Measurements from ENCODE around the gene DARS2. TPM values are rescaled to one million over a fixed set of nuclear protein-coding genes. Genes with fewer than 3 reads are reported as not detected.

Gene DARS2
- total RNA-seq, 1 donor from 2014 or later = 16.9 TPM

DNA sequence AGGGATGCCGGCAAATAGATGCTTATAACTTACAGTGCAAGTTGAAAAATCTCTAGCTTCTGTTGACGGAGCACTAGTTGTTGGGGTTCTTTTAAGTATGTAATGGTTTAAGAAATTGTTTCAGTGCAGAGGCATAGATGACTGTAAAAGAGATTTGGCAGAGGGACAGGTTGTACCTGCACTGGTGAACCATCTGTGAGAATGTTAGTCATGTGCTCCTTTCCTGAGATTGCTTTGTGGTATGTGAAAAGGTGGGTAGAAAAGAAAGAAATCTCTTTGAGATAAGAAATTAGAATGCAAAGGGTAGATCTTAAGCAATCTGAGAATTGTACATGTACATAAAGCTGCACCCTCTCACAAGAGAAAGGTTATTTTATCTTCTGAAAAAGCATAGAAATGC, 63.2 kb downstream of the DARS2 start:
- DNase-seq (ENCODE audit: low spot score) = no peak

DNA sequence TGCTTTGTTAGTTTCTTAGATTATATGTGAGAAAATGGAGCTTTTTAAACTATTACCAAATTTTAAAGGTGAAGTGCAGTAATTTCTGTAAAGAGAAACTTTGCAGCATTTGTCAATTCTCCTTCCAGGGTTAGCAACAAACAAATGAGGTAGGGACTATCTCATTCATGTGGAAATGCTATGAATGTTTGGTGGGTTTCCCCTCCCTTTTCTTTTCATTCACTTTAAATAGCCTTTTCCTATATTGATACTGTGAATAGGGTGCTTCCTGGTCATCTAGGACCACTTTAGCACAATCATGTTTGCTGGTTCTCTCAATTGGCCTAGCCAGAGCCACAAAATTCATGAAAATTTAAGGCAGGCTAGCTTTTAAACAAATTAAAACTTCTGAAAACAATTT, 64.3 kb downstream of the DARS2 start:
- DNase-seq (ENCODE audit: low spot score) = no peak

DNA sequence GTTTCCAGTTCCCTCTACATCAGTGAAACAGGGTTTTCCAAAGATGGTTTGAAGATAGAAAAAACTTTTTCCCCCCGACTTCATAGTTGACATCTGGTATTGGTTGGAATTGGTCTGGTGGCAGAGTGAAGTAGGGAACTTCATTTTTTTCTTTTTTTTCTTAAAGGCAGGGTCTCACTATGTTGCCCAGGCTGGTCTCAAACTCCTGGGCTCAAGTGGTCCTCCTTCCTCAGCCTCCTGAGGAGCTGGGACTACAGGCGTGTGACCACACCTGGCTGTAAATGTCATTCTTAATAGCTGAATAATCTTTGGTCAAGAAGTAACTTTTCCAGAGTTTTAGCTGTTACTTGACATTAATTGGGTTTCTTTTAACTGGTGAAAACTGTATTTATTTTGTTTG, 65.4 kb downstream of the DARS2 start:
- no peak for DNase-seq (ENCODE audit: low spot score)

GRCh38 chr1:173893611-173894010, 69.1 kb downstream of the DARS2 start:
- no peak for DNase-seq (ENCODE audit: low spot score)

- no peak for DNase-seq (ENCODE audit: low spot score)
These were observed 69.7 kb downstream of the DARS2 start for GRCh38 chr1:173894189-173894588.

DNA sequence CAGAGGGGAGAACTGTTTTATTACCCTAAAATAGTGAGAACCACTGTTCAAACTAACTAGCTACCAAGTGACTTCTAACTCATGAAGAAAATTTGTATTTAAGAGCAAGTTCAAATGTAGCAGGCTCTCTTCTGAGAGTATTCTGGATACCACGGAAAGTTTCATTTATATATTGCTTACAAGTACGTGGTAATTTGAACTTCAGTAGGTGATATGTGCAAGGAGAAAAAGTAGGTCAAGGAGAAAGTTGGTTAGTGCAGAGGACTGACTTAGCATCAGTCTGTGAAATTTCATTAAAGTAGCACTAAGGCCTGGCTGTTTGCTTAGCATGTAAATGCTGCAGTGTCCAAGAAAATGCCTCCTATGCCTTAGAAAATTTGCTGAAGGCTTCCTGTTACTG, 76.0 kb downstream of the DARS2 start:
- DNase-seq (ENCODE audit: low spot score) = no peak

DNA sequence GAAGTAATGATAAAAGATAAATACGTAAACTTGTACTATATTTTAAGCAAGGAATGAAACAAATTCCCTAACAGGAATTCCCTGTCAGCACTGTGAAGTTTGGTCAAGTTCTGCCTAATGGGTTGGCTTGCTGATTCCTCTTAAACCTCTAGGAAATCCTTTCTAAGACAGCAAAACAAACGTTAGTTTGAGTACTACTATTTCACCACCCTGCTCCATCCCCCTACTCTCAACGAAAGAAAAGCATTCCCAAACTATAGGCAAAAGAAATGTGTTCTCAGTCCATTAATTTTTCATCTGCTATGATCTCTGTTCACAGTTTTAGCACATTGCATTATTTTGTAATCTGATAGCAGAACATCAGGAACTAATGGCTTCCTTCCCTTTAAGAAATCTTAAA, 76.5 kb downstream of the DARS2 start:
- no peak for DNase-seq (ENCODE audit: low spot score)

DNA sequence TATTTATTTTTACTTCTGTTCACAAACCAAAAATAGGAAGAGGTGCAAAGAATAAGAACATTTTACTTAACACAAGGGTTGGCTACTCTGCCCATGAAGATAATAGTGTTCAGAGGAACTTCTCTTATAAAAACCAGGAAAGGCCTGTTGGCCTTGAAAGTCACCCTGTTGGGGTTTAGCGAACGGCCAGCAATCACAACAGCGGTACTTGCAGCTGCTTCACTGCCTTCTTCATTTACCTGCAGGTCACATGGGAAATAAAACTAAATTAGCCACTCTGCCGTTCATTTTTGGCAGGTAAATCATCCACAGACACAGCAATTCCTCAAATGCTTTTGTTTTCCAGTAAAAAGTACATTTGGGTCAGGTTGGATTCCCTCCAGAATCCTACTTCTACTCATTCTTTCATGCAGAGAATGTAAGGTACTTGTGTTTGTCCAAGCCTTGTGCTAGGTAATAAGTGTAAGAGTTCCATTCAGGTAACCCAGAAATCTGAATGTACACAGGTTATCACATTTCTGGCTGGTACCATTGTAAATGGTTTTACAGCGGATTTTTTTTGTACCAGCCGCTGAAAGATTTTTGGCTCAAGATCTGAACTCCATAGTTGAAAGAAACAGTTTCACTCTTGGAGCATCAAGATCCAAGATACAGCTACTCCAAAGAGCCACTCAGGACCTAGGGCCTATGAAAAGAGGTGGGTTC, 79.5 kb downstream of the DARS2 start:
- DNase-seq (ENCODE audit: low spot score) = no peak

Other genes starting within 250 kb of the DARS2 start
- not detected for gene SLC9C2, start 221.6 kb upstream of the DARS2 start, total RNA-seq
- gene TEX50, start 189.3 kb upstream of the DARS2 start, total RNA-seq = not detected
- gene ANKRD45, start 154.8 kb upstream of the DARS2 start, total RNA-seq = 0.69 TPM
- 19.6 TPM for gene KLHL20, start 109.7 kb upstream of the DARS2 start, total RNA-seq
- 5.5 TPM for gene CENPL, start 210 bp downstream of the DARS2 start, total RNA-seq
- 234 TPM for gene GAS5, start 43.3 kb downstream of the DARS2 start, total RNA-seq
- gene ZBTB37, start 43.7 kb downstream of the DARS2 start, total RNA-seq = 13.0 TPM
- gene SERPINC1, start 92.7 kb downstream of the DARS2 start, total RNA-seq = 1.2 TPM
- gene RC3H1, start 197.7 kb downstream of the DARS2 start, total RNA-seq = 35.0 TPM